Putamen (tissue), 1 donor: ENCODE data around the gene CTNNA3.

Experiments used
- DNase-seq: peaks from one replicate; pipeline ENCODE4 v3.0.0-alpha.2; 2016; ENCODE audit warnings: low spot score

CTNNA3 gene

DNA sequence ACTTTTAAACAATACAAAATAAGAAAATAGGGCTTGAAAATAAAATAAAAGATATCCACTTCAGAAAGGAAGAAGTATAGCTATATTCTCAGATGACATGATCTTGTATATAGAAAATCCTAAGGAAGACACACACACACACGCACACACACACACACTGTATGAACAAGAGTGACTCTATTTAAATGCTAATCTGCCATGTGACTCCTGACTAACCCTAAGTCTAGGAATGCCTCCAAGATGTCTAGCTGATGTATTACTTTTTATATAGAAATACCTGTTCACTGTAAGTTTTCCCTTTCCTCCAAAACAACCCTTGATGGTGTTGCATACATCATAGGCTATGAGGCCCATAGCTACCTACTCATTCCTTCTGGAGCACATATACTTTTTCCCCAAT is 943.3 kb downstream of the CTNNA3 start:
- no peak for DNase-seq

- no peak for DNase-seq
Measured at GRCh38 chr10:66748217-66748616, 947.8 kb downstream of the CTNNA3 start.

GRCh38 chr10:66747451-66747850 is 948.5 kb downstream of the CTNNA3 start:
- no peak for DNase-seq

DNA sequence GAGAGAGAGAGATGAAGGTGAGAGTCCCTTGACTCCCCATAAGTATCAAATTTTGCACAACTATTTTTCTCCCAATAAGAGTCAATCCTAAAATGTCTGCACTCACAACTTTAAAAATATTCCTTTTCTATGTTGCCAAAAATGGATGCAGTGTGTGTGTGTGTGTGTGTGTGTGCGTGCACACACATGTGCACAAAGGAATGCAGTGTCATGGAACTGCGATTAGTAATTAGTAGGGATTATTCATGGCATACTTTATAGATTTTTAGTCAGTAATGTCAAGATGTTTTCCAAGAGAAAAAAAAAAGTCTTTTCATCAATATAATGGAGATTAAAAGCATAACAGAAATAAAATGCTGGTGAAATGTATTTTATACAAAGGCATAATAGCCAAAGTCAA is 949.3 kb downstream of the CTNNA3 start:
- DNase-seq = no peak

GRCh38 chr10:66746246-66746645 is 949.7 kb downstream of the CTNNA3 start:
- no peak for DNase-seq

DNA sequence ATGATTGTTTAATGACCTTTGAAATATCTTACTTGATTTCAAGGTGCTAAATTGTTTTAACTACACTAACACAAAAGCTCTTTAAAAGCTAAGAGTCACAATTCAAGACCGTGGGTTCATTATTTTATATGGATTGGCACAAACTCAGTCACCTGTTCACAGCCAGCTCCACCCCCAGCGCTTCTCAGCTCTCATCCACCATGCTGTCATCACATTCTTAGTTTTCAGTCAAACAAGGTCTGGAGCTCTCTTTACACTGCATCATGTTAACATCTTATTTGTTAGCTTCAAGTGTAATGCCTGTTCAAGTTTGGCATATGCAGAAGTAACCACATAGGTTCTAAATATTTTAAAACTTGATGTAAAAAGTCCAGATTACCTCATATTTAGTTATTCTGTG is 951.1 kb downstream of the CTNNA3 start:
- DNase-seq = no peak

GRCh38 chr10:66737241-66737640 is 958.8 kb downstream of the CTNNA3 start:
- DNase-seq = no peak

DNA sequence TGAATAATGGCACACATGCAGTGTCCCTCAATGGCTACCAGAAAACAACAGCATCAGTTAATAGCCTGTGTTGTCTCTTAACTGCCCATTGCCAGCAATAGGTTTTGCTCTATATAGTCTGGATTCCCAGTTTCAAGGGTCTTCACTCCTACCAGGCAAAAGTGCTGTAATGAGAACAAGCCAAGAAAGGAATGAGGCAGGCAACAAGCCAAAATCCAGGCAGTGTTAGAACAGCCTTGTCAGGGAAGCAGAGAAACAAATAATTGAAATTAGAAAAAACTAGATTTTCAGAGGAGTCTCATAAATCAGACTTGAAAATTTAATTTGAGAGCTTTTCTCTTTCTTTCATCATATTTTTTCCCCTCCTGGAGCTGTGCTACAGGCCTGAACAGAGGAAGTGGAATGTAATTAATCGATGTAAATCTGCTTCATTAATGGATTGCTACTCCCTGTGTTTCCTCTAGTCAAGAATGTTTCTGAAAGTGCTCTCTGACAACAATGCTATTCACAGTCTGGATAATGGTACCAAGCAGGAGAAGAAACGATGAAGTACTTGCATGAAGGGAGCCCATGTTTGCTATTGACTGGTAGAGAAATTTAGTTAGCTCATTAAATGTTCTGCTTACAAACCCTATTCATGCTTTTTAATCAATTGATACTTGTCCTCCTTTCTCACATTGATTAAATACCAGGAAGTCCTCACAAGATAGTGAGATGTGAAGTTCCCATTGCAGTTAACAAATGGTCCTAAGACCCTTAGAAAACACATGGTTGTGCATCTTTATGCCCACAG is 972.2 kb downstream of the CTNNA3 start:
- DNase-seq = no peak

DNA sequence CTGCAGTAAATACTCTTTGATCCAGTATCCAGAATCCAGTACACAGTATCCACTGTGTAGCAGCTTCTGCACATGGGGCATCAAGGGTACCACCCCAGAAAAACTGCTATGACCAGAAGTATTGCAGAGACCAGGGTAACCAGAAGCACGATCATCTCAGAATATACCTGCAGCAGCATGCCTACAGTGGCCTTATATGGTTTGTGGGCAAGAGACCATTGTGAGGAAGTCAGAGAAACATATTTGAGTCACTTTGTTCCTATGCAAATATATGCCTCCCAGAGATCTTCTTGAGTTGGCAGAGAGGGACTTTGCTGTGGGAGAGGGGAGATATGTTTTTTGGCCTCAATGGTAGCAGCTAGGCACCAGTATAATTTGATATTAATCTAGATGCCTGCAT is 976.5 kb downstream of the CTNNA3 start:
- DNase-seq = no peak

GRCh38 chr10:66717231-66717981 is 978.6 kb downstream of the CTNNA3 start:
- DNase-seq = no peak

- no peak for DNase-seq
Measured at GRCh38 chr10:66714741-66715140, 981.3 kb downstream of the CTNNA3 start.

- no peak for DNase-seq
Measured at GRCh38 chr10:66713387-66713786, 982.6 kb downstream of the CTNNA3 start.

DNA sequence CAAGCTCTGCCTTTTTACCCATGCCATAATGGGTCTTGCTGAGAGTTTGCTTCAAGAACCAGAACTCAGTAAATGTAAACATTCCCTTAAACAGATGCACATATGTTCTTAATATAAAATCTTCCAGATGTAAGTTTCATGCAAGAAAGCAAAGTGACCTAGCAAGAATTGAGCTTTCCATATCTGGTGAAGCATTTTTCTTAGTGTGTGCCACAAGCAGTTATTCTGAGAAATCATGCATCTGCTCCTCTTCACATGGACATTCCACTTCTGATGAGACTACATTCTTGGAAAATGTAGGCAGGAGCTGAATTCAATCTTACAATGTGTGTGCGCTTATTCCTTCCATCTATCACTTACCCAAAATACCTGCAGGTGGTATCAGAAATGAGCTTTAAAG is 997.9 kb downstream of the CTNNA3 start:
- no peak for DNase-seq

- DNase-seq = no peak
Measured at GRCh38 chr10:66695046-66695445, 1000.9 kb downstream of the CTNNA3 start.

GRCh38 chr10:66684581-66684980 is 1011.4 kb downstream of the CTNNA3 start:
- DNase-seq = no peak

- no peak for DNase-seq
Measured at GRCh38 chr10:66680886-66681285, 1015.1 kb downstream of the CTNNA3 start.

GRCh38 chr10:66678521-66678920 is 1017.5 kb downstream of the CTNNA3 start:
- DNase-seq = no peak

DNA sequence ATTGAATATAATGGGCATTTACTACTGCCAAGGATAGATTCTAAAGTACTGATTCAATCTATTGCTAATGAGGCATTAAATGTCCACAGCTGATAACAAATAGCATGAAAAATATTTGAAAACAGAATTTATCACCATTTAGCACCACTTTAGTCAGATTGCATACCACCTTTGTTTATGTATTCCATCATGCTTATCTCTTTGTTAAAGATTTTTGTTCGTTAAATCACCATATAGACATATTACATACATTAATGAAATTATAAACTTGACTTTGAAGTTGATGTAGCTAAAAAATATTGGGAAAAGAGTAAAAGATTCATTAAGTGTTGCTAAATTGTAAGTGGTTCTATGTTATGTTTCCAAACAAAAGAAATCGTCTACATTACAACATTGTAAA is 1022.9 kb downstream of the CTNNA3 start:
- no peak for DNase-seq

DNA sequence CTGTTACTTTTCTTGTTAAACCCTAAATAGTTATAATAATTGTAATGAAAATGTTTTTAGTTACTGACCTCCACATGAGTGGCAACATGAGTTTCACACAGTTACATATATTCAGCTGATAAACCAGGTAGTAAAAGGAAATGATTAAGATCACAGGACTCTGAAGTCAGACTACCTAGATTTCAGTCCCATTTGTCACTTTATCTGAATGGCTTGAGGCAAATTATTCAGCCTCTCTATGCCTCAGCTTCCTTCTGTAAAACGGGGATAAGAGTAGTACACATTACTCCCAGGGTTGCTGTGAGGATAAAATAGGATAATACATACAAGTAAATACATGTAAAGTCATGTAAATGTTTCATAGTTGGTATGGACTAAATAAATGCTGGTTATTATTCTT is 1024.4 kb downstream of the CTNNA3 start:
- DNase-seq = no peak

- DNase-seq = no peak
Measured at GRCh38 chr10:66671064-66671463, 1024.9 kb downstream of the CTNNA3 start.

- DNase-seq = no peak
Measured at GRCh38 chr10:66656499-66656898, 1039.5 kb downstream of the CTNNA3 start.

DNA sequence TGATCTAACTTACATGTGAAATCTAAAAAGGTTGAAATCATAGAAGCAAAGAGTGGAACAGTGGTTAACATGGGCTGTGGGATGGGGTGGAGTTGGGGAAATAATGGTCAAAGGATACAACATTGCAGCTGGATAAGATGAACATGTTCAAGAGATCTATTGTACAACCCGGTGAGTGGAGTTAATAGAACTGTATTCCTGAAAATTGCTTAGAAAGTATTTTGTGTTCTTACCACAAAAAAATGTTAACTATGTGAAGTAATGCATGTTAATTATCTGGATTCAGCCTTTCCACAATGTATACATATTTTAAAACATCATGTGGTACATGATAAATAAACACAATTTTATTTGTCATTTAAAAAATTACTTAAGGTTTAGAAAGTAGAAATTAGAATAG is 1041.1 kb downstream of the CTNNA3 start:
- DNase-seq = no peak

GRCh38 chr10:66651308-66652082 is 1044.5 kb downstream of the CTNNA3 start:
- DNase-seq = no peak
